Measurements from ENCODE around the gene EFEMP1. TPM values are rescaled to one million over a fixed set of nuclear protein-coding genes. Genes with fewer than 3 reads are reported as not detected.

The EFEMP1 gene
- total RNA-seq, 1 experiment from 2014 or later: 86.3 TPM

DNA sequence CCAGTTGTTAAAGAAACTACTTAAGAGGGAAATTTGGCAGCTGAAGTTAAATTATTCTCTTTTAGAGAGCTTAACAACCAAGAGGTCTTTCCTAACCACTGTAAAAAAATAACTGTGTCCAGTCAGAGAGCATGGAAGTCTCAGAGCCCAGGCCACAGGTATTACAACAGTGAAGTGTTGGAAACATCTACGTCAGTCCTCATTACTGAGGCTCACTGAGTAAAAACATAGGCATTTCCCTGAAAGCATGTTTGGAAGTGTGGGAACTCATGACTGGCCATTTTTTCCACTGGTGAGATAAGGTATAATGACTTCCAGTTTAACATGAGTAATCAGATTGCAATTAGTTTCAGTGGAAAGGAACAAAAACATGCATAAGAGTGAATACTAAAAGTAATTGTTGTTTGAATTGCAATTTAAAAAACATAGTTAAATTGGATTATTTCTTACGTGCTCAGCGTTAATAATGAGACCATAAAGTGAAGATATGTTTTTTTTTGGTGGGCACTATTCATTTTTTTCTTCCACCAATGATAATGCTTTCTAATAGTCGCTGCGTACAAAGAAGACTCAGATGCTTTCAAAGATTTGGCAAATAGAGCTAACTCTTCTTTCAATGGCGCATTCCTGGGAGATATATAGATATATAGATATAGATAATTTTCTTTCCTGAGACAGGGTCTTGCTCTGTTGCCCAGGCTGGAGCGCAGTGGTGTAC, 60.8 kb downstream of the EFEMP1 start:
- Histone ChIP-seq H2AFZ (no peak overlapping the region), H3K9me2 (ENCODE audit: insufficient read depth) (no peaks in the 10 kb centered on the region), H3K4me3 (no peak overlapping the region), H3K27ac (peak overlapping the region; percentile 80), H4K20me1 (ENCODE audit: insufficient read depth) (no peaks in the 10 kb centered on the region), H3K4me1 (replicated peaks; ENCODE audit: insufficient read depth) (peaks cover 32% of the 10 kb centered on the region), H3K79me2 (ENCODE audit: low read depth) (no peaks in the 10 kb centered on the region), H3K27me3 (ENCODE audit: insufficient read depth, low read depth) (no peaks in the 10 kb centered on the region), H3K4me2 (peak overlapping the region; percentile 39), H3K36me3 (ENCODE audit: low read depth) (no peaks in the 10 kb centered on the region), H3K9me3 (ENCODE audit: insufficient read depth, low read depth) (no peaks in the 10 kb centered on the region), H3F3A (ENCODE audit: insufficient read depth, low read depth) (peaks cover 20% of the 10 kb centered on the region)
- POLR2A ChIA-PET (ENCODE audit: unreplicated experiment): no interaction called here
- CTCF ChIA-PET: interaction anchor here (0.6 kb wide), 1 partner anchor 102 kb away, joined by 3 read pairs; no protein-coding TSS in a partner anchor
- peak; percentile 65 to 99 for DNase-seq
- intact Hi-C loops (cut with micrococcal nuclease; ENCODE audit: unreplicated experiment): loop anchor here (1.0 to 5.0 kb wide), 7 partner anchors 20 to 129 kb away; partner anchors contain the start of gene EFEMP1
- BruUV-seq (replicated peaks): no TSS peak
- TF ChIP-seq, protein P1, sequence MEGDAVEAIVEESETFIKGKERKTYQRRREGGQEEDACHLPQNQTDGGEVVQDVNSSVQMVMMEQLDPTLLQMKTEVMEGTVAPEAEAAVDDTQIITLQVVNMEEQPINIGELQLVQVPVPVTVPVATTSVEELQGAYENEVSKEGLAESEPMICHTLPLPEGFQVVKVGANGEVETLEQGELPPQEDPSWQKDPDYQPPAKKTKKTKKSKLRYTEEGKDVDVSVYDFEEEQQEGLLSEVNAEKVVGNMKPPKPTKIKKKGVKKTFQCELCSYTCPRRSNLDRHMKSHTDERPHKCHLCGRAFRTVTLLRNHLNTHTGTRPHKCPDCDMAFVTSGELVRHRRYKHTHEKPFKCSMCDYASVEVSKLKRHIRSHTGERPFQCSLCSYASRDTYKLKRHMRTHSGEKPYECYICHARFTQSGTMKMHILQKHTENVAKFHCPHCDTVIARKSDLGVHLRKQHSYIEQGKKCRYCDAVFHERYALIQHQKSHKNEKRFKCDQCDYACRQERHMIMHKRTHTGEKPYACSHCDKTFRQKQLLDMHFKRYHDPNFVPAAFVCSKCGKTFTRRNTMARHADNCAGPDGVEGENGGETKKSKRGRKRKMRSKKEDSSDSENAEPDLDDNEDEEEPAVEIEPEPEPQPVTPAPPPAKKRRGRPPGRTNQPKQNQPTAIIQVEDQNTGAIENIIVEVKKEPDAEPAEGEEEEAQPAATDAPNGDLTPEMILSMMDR (conservative IDR thresholded peaks at IDR 0.05): no peak
- no peak for TF ChIP-seq EZH2 (IDR thresholded peaks at IDR 0.05; ENCODE audit: low read depth)

DNA sequence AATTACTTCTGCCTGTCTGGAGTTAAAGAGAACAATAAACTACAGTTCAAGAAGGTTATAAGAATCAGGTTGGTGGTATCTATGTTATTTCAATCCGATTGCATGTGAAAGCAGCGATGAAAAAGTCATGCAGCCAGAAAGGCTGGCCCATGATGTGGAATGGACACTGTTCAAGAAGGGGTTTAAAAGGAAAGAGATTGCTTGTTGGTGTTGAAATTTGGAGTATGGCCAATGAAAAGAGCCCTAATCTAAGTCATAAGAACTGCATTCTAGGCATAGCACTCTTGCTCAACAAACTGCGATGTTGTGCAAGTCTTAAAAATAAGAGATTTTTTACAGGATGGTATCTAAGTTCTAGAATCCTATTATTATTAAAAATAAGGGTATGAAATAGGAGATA, 61.3 kb downstream of the EFEMP1 start:
- Histone ChIP-seq H3K4me2 (peak overlapping the region; percentile 39), H3K9me2 (ENCODE audit: insufficient read depth) (no peaks in the 10 kb centered on the region), H3K36me3 (ENCODE audit: low read depth) (no peaks in the 10 kb centered on the region), H3K79me2 (ENCODE audit: low read depth) (no peaks in the 10 kb centered on the region), H4K20me1 (ENCODE audit: insufficient read depth) (no peaks in the 10 kb centered on the region), H2AFZ (no peak overlapping the region), H3K27me3 (ENCODE audit: insufficient read depth, low read depth) (no peaks in the 10 kb centered on the region), H3K4me3 (peak overlapping the region; percentile 1; the same call in 1 of the 2 replicates), H3F3A (ENCODE audit: insufficient read depth, low read depth) (peaks cover 26% of the 10 kb centered on the region), H3K27ac (peak overlapping the region; percentile 80), H3K9me3 (ENCODE audit: insufficient read depth, low read depth) (no peaks in the 10 kb centered on the region), H3K4me1 (replicated peaks; ENCODE audit: insufficient read depth) (peaks cover 38% of the 10 kb centered on the region)
- intact Hi-C loops (cut with micrococcal nuclease; ENCODE audit: unreplicated experiment): loop anchor here (1.0 to 5.0 kb wide), 7 partner anchors 19 to 130 kb away; partner anchors contain the start of gene EFEMP1
- POLR2A ChIA-PET (ENCODE audit: unreplicated experiment): no interaction called here
- CTCF ChIA-PET: no interaction called here
- TF ChIP-seq EZH2 (IDR thresholded peaks at IDR 0.05; ENCODE audit: low read depth): no peak
- TF ChIP-seq, protein P1 (conservative IDR thresholded peaks at IDR 0.05): no peak
- no TSS peak for BruUV-seq (replicated peaks)
- DNase-seq: peak in 1 of 2 experiments; percentile 79

DNA sequence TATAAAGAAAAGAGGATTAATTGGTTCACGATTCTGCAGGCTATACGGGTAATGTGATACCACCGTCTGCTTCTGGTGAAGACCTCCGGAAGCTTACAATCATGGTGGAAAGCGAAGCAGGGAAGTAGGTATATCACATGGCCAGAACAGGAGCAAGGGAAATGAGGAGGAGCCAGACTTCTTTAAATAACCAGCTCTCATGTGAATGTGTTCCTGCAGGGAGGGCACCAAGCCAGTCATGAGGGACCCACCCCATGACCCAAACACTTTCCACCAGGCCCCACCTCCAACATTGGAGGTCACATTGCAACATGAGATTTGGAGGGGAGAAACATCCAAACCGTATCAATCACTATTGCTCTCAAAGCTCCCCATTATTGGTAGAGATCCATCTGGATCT, 61.8 kb downstream of the EFEMP1 start:
- TF ChIP-seq EZH2 (IDR thresholded peaks at IDR 0.05; ENCODE audit: low read depth): no peak
- TF ChIP-seq, protein P1 (conservative IDR thresholded peaks at IDR 0.05): no peak
- CTCF ChIA-PET: no interaction called here
- Histone ChIP-seq H3K4me2 (peak overlapping the region; percentile 39), H4K20me1 (ENCODE audit: insufficient read depth) (no peaks in the 10 kb centered on the region), H3K9me2 (ENCODE audit: insufficient read depth) (no peaks in the 10 kb centered on the region), H3K4me1 (replicated peaks; ENCODE audit: insufficient read depth) (peaks cover 43% of the 10 kb centered on the region), H3K36me3 (ENCODE audit: low read depth) (no peaks in the 10 kb centered on the region), H2AFZ (no peak overlapping the region), H3K27me3 (ENCODE audit: insufficient read depth, low read depth) (no peaks in the 10 kb centered on the region), H3K27ac (peak overlapping the region; percentile 80), H3K79me2 (ENCODE audit: low read depth) (no peaks in the 10 kb centered on the region), H3K9me3 (ENCODE audit: insufficient read depth, low read depth) (no peaks in the 10 kb centered on the region), H3K4me3 (peak overlapping the region; percentile 1; the same call in 1 of the 2 replicates), H3F3A (ENCODE audit: insufficient read depth, low read depth) (peaks cover 31% of the 10 kb centered on the region)
- DNase-seq: no peak
- BruUV-seq (replicated peaks): no TSS peak
- POLR2A ChIA-PET (ENCODE audit: unreplicated experiment): no interaction called here
- intact Hi-C loops (cut with micrococcal nuclease; ENCODE audit: unreplicated experiment): loop anchor here (1.0 to 5.0 kb wide), 7 partner anchors 18 to 131 kb away; partner anchors contain the start of gene EFEMP1

All from PC-9 (cell line).